Retina (tissue), 1 donor: Measurements from ENCODE around the gene VASN.
"Not testable (repeated sequence)": the region's sequence is repeated elsewhere in the genome, so short reads cannot be mapped to it uniquely, and the experiment has no call there.

Experiments
- DNase-seq: peaks from one replicate; pipeline ENCODE4 v3.0.0-alpha.2; 2016

The VASN gene

DNA sequence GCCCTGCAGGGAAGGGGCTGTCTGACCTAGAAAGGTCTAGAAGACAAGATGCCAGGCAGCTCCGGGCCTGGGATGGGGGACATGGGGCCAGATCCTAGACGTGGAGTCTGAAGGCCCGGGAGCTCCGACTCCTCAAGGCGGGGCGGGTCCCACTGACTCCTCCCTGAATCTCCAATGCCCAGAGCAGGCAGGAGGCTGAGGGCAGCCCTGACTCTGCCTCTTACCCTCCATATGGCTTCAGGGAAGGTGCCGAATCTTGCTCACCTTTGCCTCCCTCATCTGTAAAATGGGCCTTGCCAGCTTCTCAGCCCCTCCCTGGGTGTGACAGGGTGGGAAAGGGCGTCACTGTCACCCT, 14.8 kb downstream of the VASN start:
- DNase-seq: no peak

DNA sequence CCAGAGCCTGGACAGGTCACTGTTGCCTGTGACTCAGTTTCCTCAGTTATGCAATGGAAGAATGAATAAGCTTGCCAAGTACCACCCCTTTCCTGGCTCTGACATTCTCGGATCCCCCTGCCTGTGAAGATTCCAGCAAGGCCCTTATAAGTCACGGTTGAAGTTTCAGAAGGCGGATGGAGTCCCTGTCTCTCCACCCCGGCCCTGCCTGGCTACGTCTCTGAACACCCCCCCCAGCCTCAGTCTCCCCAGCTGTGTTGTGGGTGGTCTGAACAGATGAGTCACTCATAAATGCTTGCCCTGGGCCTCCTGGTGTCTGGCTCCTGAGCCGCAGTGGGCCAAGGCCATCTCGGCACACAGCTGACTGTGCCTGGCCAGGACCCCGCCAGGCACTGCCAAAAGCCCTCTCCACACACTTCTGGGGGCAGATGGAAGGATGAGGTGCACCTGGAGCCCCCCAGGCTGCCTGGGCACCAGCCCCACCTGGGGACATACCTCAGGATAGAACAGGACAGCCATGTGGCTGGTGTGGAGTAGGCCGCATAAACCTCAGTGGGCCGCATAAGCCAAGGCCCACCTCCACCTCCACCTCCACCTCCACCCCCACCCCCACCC, 15.4 kb downstream of the VASN start:
- DNase-seq: no peak

DNA sequence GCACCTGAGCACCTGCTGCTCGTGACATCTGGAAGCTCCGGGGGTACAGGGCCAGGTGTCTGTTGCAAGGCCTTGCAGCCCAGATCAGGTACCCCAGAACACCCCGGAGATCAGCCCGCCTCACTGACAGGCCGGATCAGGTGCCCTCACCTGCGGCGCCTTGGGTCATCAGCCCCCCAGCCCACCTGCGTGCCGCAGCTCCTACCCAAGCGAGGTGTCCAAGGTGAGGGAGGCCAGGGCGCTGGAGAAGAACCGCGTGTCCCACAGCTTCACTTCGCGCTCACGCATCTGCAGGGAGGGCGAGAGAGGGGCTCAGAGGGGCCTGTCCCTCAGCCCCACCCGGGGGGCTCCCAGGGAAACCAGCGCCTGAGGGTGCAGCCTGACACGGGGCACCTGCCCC, 16.1 kb downstream of the VASN start:
- DNase-seq: no peak

DNA sequence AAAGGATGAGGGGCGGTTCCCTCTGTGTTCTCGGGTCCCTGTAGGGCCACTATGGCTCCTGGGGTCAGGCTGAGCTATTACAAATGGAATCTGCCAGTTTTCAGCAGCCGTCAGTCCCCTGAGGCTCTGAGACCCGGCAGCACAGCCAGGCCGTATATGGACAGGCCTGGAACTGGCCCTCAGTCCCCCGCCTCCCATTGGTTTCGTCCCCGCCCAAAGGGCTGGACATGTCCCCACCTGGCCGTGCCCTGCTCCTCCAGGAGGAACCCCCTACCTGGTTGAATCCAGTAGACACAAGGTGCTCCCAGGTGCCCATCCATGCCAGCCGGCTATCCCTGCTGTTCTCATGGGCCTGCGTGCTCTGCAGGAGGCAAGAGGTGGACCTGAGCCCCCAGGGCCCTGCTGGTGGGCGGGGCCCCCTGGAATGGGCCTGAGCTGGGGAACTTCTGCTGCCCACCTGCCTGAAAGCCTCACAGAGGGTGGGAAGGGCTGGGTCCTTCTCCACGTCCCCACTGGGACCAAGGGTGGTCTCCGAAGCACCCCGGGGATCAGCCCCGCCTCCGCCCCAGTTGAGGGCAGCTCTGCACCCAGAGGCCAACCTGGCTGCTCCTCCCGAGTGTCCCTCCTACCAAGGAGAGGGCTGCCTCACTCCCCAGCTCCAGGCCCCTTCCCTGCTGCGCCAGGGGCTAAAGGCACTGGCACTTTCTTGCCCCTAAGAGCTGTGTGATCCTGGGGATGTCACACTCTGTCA, 16.8 kb downstream of the VASN start:
- DNase-seq: no peak

DNA sequence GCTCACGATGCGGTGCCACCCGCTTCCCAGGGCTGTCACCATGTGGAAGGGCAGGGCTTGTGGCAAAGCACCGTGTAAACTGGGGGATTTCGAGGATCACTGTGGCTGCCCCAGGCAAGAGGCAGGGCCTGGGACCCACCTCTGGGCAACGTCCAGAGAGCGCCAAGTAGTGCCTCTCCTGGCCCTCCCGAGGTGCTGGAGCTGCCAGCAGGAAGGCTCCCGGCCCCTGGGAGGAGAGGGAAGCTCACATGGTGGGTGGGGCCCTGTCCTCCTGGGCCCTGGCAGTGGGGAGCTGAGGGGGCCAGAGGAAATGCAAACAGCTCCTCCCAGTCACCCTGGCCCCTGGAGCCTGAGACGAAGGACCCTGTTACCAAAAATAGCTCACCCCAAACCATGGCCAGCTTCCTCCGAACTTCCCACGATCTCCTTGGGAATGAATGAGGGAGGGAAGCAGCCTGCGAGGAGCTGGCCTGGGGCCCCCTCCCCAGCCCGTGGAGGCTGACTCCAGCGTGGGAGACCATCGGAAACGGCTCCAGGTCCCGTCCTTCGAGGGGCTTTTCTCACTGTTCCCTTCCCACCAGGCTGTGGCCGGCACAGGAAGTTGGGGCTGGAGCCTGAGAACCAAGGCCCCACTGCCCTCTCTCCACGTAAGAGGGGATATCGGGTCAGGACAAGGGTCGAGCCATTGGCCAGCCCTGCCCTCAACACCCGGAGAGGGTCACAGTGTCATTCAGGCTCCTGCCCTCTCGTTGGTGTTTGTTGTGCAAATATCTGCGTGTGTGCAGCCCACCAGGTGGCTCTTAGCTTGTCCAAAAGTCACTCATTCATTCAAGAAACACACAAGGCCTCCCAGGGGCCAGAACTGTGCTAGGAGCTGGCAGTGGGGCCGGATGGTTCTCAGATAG, 17.7 kb downstream of the VASN start:
- DNase-seq: no peak

DNA sequence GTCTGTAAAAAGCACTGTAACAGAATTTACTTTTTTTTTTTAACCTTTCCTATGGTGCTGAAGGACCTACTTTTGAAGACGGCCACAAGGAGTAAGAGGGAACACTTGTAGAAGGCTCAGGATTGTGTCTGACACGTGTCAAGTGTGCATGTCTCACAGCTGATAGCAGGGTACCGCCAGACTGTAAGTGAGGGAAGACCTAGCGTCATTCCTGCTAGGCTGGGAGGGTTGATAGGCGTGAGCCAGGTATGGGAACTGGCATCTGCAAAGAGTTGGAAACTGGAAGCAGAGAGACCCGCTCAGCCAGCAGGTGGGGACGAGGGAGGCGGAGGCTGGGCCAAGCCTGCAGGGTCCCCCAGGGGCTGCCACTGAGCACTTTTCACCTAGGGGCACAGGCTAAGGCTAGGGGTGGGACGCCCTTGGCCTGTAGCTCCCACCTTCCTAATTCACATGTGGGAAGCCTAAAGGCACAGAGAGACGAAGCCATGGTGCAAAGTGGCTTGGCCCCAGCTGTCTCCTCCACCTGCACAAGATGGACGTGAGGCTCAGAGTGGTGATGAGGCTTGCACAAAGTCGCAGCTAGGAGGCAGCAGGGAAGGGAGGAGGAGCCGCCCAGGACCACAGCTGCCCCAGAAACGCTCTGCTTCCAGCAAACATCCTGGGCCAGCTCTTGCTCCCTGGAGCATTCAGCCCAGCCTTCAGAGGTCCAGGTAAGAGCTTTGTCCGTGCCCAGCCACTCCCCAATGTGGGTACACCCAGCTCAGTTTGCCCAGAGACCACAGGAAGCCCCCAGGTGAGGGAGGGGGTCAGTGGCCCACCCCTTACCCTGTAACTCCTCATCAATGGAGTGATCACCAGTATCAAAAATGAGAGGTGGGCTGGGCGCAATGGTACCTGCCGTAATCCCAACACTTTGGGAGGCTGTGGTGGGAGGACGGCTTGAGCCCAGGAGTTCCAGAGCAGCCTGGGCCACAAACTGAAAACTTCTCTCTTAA, 18.9 kb downstream of the VASN start:
- DNase-seq: no peak

DNA sequence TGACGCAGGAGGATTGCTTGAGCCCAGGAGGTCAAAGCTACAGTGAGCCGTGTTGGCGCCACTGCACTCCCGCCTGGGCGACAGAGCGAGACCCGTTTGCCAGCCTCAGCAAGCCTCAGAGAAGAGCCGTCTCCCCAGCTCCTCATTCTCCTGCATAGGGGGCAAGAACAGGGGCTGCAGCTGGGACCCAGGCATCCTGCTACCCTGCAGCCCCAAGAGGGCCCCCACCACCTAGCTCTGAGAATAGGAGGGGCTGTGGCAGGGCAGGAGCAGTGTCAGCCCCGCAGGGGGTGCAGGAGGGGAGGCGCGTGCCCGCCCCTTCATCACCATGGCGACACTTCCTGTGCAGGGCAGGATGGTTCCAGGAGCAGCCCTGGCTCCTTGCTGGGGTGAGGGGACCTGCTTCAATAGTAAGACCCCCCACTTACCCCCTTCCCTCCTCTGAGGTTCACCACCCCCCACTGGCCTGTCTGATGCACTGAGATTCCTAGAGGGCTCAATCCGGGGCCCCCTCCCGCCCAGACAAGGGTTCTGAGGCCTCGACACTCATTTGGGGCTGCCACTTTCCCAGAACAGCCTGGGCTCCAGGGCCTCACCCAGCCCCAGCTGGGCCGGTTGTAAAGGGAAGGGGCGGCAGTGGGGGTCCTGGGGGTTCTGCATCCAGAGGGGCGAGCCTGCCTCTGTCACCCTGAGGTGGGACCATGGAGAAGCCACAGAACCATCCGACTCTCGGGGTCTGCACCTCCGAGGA, 20.2 kb downstream of the VASN start:
- DNase-seq: peak; percentile 48

DNA sequence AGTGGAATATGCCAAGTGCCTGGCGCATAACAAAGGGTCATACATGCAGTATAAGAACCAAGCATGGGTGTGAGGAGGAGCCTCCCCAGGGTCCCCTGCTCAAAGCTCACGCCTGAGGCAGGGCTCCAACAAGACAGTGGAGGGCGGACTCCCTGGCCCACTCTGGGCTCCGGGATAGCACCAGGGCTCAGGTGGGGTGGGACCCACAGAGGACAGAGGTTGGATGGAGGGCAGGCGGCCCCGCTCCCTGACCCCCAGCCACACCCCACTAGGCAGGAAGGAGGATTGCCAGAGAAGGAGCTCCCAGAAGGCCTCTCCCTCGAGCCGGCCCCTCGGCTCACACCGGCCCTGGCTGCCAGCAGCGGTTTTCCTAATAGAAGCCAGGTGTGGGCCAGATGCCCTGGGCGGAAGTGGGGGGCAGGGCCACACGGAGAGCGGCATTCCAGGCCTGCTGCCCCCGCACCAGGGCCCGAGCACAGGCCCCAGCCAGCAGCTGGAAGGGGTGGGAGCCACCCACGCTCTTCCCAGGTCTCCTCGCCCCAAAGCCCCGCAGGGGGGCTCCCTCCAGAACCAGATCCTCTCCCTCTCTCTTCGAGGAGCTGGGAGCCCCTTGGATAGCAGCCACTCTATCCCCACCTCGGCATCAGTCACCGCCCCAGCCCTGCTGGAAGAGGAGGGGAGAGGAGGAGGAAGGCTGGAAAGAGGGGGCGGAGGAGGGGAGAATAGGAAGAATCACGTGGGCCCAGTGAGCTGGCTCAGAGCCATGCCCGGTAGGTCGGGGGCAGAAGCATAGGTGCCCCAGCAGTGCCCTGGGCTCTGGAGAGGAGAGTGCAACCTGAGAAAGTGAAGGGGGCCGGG, 21.0 kb downstream of the VASN start:
- DNase-seq: peak; percentile 40

DNA sequence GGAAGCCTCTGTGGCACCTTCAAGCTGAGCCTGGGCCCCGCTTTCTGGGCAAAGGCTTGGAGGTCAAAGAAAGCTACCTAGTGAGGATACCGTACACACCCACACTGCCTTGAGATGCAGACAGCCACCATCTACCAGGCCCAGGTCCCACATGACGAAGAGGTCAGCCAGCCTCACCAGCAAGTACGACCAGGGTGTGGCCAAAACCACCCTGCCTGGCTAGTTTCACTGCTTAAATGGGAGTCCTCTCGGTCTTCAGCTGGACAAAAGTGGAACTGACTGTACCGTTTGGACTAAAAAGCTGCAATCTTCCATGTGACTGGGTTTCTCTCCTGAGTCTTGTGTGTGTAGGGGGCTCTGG, 21.6 kb downstream of the VASN start:
- DNase-seq: no peak

DNA sequence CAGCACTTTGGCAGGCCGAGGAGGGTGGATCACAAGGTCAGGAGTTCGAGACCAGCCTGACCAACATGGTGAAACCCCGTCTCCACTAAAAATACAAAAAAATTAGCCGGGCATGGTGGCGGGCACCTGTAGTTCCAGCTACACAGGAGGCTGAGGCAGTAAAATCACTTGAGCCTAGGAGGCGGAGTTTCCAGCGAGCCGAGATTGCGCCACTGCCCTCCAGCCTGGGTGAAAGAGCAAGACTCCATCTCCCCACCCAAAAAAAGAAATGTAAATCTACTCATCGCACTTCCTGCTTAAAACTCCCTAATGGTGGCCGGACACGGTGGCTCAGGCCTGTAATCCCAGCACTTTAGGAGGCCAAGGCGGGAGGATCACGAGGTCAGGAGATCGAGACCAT, 22.2 kb downstream of the VASN start:
- DNase-seq: not testable (repeated sequence)

DNA sequence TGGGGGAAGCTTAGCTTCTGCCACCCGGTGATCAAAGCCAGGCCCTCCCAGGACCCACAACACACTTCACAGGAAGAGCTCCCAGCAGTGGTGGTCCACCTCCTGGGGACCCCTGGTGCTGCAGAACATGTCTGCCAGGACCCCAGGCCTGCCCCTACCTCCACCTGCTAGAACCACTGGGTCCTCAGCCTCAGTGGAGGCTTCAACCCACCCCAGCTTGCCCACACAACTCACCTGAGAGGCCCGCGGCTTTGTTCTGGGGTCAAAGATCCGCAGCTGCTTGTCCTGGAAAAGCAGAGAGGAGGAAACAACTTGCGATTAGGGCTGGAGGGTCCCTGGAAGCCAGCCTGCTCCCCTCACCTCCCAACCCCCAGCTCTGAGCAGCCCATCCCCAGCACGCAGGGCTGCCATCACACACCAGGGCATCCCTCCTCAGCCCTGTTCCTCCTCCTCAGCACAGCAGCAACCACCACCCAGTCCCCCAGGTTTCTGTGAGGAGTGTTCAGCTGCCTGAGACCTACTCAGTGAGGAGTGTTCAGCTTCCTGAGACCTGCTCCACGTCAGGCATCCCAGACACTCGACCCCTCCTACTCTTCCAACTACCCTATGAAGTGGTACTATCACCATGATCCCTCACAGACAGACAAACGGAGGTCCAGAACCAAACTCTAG, 23.5 kb downstream of the VASN start:
- DNase-seq: no peak

DNA sequence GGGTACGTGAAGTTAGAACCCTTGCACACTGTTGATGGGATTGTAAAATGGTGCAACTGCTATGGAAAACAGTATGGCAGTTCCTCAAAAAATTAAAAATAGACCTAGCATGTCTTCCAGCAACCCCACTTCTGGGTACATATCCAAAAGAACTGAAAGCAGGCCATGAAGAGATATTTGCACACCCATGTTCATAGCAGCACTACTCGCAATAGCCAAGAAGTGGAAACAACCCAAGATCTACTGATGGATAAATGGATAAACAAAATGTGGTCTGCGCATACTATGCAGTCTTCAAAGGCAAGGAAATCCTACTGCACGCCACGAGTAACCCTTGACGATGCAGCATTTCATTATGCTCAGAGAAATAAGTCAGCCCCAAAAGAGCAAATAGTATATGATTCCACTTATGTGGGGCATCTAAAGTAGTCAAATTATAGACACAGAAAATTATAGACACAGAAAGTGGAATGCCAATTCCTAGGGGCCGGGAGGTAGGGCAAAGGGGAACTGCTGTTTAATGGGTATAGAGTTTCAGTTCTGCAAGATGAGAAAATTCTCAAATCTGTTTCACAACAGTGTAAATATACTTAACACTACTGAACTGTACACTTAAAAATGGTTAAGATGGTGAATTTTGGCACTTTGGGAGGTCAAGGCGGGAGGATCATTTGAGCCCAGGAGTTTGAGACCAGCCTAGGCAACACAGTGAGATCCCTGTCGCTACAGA, 27.5 kb downstream of the VASN start:
- DNase-seq: no peak

DNA sequence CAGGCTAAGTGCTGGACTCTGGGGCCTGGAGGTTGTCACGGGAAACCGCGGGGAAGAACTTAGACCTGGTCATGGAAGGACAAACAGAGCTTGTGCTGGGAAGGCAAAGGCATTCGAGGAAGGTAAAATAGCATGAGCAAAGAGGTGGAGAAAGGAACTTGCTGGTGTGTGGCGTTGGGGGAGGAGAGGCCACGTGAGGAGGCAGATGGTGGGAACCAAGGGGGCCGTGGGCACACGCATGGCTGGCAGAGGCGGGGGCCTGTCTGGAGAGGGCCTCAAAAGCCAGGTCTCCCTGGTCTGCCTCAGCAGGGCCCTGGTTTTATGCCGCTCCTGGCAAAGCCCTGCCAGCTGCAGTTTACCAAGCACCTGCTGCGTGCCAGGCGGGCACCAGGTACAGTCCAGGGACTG, 29.4 kb downstream of the VASN start:
- no peak for DNase-seq

DNA sequence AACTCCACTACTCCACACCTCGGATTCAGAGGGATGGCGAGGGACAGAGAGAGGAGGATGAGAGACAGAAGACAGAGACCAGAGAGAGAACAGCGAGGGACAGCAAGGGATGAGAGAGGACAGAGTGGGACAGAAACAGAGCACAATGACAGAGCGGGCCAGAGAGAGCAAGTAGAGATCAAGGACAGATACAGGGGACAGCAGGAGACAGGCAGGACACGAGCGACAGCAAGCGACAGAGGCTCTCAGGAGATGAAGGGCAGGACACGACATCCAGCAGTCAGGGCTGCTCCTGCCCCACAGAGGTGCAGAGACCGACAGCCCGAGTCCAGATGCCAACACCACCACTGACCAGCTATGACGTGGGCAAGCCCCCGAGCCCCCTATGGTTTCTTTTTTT, 29.9 kb downstream of the VASN start:
- no peak for DNase-seq

DNA sequence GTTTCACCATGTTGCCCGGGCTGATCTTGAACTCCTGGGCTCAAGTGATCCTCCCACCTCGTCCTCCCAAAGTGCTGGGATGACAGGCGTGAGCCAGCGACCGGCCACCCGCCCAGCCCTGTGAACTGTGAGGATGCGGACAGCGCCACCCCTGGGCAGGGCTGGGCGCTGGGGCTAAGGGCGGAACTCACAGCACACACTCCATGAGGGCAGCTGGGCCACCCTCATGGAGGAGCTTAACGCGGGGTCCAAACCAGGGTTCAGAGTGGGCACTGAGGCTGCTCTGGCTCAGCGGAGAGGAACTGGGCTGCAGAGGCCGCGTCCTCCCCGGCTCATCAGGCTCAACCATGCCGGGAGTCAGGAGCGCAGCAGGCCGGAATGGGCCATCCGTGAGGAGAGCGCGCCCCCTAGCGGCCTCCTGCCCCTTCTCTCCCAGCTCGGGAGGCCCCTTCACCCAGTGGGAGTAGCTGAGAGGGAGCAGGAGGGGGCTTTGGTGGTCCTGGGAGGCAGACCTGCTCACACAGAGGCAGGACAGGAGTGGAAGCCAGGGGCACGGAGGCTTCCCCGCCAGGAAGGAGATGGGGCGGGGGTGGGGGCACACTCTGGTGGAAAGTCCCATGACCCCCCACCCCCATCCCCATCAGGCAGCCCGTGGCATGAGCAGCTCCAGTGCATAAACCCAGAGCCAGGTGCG, 30.9 kb downstream of the VASN start:
- DNase-seq: peak; percentile 92

DNA sequence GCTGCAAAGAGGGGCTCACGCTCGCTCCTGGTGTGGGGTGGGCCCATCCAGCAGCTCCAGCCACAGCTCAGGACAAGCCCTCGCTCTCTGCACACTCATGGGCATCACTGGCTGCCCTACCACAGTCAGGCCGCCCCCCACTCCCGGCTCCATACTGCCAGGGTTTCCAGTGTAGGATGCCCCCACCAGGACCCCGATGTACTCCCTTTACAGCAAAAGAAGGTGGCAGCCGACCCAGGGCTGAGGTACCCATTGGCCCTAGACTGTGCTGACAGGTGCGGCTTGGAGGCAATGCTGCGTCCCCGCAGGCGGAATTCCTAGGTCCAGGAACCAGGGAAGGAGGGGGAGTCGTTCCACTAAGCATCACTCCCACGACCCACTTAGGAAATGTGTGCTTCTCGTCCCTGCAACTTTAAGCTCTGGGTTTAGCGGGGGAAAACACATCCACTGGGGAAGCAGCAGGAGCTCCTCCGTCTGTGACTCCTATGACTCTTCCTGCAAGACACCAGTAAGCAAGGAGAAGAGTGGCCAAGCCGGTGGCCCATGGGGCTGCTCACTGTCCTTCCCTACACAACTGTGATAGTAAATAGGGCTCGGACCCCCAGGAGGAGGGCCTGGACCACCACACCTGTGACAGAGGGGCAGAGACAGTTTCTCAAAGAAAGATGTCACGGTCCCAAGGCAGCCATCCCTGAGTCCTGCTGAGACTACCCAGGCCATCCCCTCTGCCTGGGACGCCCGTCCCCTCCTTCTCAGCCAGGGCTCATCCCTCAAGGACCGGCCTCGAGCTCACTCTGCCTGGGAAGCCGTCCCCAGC, 31.7 kb downstream of the VASN start:
- DNase-seq: no peak

DNA sequence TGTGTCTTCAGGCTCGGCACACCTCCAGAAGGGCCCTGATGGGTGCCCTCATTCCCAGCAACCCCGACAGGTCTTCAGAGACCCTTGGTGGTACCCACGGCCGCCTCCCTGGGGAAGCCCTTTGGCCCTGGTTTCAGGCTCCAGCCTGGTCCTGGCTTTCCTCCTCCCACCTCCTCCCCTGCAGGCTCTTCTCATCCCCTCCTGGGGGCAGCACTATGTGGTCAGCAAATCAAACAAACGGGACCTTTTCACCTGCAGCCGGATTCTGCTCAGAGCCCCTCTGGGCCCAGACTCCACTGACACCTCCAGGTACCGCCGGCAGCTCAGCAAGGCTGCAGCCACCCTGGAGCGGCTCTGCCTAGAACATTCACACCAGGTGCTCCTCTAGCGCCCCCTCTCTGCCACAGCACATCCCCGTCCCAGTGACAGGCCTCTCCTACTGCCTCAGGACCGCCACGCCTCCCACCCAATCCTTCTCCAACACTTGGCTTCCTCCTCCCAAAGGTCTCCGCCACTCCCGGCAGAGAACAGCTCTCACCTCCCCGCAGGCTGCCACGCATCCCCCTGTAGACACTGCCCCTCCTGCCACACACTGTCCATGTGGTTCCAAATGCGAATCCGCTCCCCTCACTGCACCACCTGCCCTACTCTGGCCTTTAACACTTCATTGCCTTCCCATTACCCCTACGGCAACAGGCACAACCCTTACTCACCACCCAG, 32.8 kb downstream of the VASN start:
- DNase-seq: no peak
